T-helper 1 cell treated with Interleukin-12 subunit alpha and Interleukin-12 subunit beta and Interleukin-4 antibody, amounts not matched to agents 30 ng/mL and 1 ng/mL, for 36 hours (primary cell): ENCODE measurements around the gene CIPC. TPM values are rescaled to one million over a fixed set of nuclear protein-coding genes. Genes with fewer than 3 reads are reported as not detected.

ENCODE experiments used
- intact Hi-C: fragments of 100-400 bp; cut with micrococcal nuclease; formaldehyde crosslinking; loops from one replicate; pipeline ENCODE4 v1.15.1; 2024
- total RNA-seq: library from RNA; stranded (reverse); gene quantifications from 2 replicates; pipeline ENCODE4 v1.2.3, GENCODE V29; 2022

CIPC gene
- total RNA-seq, 1 donor from 2014 or later = 11.9 TPM

GRCh38 chr14:77099425-77100167, 1.5 kb downstream of the CIPC start:
- intact Hi-C loops = loop anchor here (2.0 kb wide), 4 partner anchors 143 to 1439 kb away; partner anchors contain the start of genes ERG28 and TTLL5

DNA sequence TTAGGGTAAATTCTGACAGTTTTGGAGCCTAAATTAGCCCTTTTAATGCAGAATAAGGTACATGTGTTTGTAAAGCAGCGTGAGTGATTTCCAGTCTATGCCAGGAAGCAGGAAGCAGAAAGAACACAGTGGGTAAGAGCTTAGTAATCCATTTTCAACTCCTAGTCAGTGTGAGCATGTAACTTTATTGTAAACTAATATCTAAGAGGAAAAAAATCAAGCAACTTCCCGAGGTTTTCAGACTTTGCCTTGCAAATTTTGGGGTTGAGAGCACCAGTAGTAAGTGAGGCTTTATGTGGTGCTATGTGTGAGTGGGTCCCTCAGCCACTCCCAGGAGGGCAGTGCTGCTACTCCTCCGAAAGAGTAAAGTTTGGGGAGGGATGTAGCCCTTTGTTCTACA, 2.9 kb downstream of the CIPC start:
- intact Hi-C loops = no loop called here

DNA sequence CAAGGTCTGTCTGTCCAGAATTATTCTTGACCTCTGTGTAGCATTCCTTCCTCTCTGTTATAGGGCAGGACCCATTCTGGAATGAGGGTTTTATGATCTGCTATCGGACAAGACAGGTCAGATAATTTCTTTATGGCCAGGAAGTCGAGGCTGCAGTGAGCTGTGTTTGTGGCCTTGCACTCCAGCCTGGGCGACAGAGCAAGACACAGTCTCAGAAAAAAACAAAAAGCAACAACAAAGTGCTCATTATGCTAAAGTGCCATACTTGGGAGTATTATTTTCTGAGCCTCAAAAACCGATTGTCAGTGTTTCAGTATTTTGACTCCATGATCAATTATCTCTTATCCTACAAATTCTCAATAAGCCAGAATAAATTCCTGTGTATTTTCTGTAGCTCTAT, 4.1 kb downstream of the CIPC start:
- intact Hi-C loops = no loop called here

- intact Hi-C loops = no loop called here
Measured at GRCh38 chr14:77103475-77103874, 5.4 kb downstream of the CIPC start.

DNA sequence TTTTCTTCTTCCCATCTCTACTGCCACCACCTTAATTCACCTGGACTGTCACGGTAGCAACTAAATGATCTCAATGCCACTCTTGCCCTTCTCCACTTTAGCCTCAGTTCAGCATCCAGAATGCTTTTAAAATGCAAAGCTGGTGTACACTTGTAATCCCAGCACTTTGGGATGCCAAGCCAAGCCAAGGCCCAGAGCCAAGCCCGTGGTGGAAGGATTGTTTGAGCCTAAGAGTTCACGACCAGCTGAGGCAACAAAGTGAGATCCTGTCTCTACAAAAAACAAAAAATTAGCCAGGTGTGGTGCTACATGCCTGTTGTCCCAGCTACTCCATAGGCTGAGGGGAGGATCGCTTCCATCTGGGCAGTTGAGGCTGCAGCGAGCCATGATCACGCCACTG, 5.9 kb downstream of the CIPC start:
- intact Hi-C loops = no loop called here

- intact Hi-C loops = no loop called here
Measured at GRCh38 chr14:77104393-77104792, 6.3 kb downstream of the CIPC start.

GRCh38 chr14:77105145-77105939, 7.3 kb downstream of the CIPC start:
- intact Hi-C loops = no loop called here

DNA sequence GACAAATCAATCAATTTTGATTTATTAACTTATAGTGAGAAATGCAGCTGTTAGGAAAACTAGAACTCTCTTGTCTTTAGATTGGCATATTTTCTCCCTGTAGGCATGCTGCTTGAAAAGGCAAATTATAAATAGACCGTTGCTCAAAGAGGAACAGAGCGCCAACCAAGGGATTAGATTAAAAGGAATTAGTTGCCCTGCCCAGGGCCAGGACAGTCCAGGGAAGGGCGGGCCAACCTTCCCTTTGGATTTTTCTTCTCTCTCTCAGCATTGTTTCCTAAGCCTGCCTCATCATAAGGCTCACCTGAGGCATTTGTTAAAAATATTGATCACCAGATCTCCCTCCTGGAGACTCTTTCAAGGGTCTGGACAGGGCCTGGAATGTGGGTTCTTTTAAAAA, 8.6 kb downstream of the CIPC start:
- intact Hi-C loops = no loop called here

- intact Hi-C loops = no loop called here
Measured at GRCh38 chr14:77107228-77107627, 9.2 kb downstream of the CIPC start.

DNA sequence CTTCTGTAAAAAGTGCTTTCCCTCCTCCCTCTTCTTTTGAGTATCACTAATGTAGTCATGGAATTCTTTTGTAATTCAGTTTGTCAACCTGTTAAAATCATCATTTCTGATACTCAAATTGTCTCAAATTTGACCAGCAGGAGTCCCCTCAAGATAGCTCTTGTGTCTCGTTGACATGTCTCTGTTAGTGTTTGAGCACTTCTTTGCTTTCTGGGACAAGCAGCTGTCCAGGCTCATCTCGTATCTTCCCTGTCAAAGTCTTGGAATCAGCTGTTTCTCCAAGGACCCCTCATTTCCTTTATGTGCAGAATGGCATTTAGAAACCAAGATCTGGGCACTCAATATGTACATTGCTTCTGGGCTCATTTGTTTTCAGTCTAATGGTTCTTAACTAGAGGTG, 10.7 kb downstream of the CIPC start:
- intact Hi-C loops = no loop called here

DNA sequence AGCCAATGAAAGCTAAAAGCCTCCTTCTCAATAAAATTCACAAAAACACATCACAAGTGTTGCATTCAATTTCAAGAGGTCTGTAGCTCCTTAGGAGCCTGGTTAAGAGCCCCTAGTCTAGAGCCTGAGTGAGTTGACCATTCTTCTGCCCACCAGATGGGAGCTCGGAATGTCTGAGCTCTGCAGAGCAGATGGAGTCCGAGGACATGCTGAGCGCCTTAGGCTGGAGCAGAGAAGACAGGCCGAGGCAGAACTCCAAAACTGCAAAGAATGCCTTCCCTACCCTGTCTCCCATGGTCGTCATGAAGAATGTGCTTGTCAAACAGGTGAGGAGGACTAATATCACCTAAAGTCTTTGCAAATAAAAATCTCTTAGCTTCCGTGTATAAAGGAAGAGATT, 11.6 kb downstream of the CIPC start:
- intact Hi-C loops = no loop called here

DNA sequence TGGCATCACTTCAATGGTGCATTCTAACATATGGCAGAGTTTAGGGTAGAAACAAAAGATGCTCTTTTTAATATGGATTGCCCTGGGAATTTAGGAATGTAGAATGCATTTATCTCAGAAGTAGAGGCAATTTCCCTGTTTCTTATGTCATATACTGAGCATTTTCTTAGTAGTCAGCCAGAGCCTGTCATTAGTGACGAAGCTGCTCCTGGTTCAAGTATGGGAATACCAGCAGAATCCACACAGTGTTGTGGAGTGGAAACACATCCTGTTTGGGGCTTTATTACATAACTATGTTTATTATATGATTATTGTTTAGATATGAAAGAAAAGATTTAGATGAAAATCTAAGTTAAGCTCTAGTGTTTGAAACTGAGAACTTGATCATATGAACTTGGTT, 12.2 kb downstream of the CIPC start:
- intact Hi-C loops = no loop called here

DNA sequence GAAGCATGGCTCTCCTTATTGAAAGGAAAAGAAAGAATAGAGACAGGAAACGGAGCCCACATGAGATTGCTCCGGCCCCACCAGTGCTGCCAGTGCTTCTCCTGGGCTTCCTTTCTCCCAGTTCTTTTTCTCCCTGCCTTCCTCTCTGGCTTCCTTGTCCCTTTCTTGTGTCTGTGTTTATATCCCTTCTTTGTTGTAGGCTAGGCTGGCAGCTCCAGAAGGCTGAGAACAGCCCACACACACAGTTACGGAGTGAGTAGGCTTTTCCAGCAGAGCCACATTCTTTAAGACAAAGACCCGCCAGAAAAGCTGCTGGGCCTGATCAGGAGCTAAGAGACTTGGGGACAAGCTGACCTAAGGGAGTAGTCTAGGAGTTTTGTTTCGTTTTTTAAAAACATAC, 13.0 kb downstream of the CIPC start:
- intact Hi-C loops = no loop called here

- intact Hi-C loops = no loop called here
Measured at GRCh38 chr14:77113644-77114043, 15.6 kb downstream of the CIPC start.

DNA sequence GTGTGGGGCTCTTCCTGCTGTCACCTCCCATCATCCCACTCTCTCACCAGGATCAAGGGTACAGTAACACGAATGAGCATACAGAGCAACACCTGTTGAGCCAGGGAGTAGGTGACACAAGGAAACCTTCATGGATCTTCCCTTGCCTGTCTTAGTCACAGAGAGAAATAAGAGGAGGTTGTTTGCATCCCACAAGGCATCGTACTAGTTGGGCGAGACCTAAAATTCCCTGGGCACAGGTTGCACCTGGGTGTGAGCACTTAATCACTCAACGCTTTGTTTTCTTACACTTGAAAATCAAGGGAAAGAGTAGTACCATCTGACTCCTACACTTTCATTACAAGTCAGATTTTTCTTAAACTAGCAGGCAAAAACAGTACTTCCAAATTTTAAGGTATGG, 16.6 kb downstream of the CIPC start:
- intact Hi-C loops = no loop called here

DNA sequence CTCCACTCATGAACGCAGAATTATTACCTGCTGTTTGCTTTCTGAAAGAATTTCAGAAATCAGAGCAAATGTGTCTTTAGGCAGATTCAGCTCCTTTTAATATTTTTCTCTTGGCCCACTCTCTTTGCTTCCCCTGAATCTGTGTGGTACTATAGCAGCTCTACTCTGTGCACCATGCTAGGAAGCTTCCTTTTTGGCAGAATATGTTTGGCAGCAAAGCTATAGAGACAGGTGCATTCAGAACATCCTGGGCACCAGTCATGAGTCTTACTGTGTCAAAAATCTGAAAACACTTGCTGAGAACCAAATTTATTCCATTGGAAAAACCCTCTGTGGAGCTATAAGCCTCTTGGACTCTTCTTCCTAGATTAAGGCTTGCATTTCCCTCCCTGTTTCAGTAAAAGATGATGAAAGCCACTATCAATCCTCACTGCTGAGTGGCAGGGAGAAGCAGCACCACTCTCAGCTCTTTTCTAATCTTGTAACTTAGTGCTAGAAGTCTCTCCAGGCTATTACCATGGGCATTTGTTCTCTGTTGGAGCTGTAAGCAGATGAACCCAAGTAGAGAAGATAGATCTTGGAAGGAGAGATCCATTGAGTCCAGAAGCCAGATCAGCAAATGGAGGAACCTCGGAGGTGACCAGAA, 18.2 kb downstream of the CIPC start:
- intact Hi-C loops = no loop called here

DNA sequence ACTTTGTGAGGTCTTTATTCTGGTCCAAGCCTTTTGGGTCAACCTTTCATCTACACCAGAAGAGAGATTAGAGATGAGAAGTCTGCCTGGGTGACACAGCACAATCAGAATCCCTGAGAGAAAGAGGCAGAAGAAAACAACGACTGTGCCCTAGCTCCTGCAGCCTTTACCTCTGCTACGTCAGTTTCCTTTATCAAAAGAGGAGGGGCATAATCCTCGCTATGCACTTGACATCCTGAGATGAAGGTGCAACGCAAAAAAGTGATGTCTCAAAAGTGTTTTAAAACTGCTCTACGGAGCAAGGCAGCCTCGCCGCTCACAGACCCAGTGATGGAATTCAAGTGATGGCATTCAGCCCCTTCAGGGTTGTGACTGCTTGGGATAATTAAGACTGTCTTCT, 21.8 kb downstream of the CIPC start:
- intact Hi-C loops = no loop called here

- intact Hi-C loops = loop anchor here (1.0 kb wide), 1 partner anchor 23 kb away; the partner anchor contains the start of gene CIPC
Measured at GRCh38 chr14:77120771-77121743, 23.0 kb downstream of the CIPC start.

DNA sequence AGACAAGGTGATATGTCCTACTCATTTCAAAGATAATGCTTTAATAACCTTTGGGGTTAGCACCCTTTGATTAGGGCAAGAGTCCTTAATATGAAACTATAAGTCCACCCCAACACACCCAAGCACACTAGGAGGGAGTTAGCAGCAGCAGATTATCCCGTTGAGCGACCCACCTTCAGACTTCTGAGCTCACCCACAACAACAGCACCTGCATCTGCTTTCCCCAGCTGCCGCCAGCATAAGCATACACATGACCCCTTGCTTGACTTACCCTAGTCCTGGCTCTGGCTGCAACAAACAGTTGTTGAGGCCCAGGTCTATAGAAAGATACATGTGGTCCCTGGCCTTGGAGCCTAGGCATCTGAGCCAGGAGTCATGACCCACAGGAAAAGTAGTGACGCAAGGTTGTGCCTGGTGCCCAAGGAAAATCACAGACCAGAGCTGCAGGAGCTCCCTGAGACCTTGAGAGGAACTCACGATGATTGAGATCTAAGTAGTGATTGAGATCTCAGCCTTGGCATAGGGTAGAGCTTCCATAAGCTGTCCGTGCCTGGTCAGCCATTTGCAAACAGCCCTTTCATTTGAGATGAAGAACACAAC, 24.6 kb downstream of the CIPC start:
- intact Hi-C loops = no loop called here
